Measurements from ENCODE around the gene RRBP1.

The RRBP1 gene

GRCh38 chr20:17714597-17714996, 32.6 kb upstream of the RRBP1 start:
- TF ChIP-seq POLR2AphosphoS5 (IDR thresholded peaks at IDR 0.05; ENCODE audit: low read depth, low read length) = no peak
- no peak for TF ChIP-seq TAF1 (IDR thresholded peaks at IDR 0.05; ENCODE audit: borderline replicate concordance, insufficient read depth, low read length)
- TF ChIP-seq SIN3A (IDR thresholded peaks at IDR 0.05; ENCODE audit: borderline replicate concordance, insufficient read depth, low read length) = no peak
- TF ChIP-seq FOXP2 (optimal IDR thresholded peaks at IDR 0.05; ENCODE audit: borderline replicate concordance, extremely low read depth, extremely low read length, insufficient read depth) = no peak
- TF ChIP-seq REST (IDR thresholded peaks at IDR 0.05; ENCODE audit: insufficient read depth in 1 of 2, low read depth in 2 of 2, low read length in 2 of 2) = no peak

GRCh38 chr20:17712708-17713107, 30.7 kb upstream of the RRBP1 start:
- no peak for TF ChIP-seq SIN3A (IDR thresholded peaks at IDR 0.05; ENCODE audit: borderline replicate concordance, insufficient read depth, low read length)
- TF ChIP-seq REST (IDR thresholded peaks at IDR 0.05; ENCODE audit: insufficient read depth in 1 of 2, low read depth in 2 of 2, low read length in 2 of 2) = no peak
- TF ChIP-seq FOXP2 (optimal IDR thresholded peaks at IDR 0.05; ENCODE audit: borderline replicate concordance, extremely low read depth, extremely low read length, insufficient read depth) = no peak
- TF ChIP-seq POLR2AphosphoS5 (IDR thresholded peaks at IDR 0.05; ENCODE audit: low read depth, low read length) = no peak
- no peak for TF ChIP-seq TAF1 (IDR thresholded peaks at IDR 0.05; ENCODE audit: borderline replicate concordance, insufficient read depth, low read length)

- TF ChIP-seq REST (IDR thresholded peaks at IDR 0.05; ENCODE audit: insufficient read depth in 1 of 2, low read depth in 2 of 2, low read length in 2 of 2) (no peak), FOXP2 (optimal IDR thresholded peaks at IDR 0.05; ENCODE audit: borderline replicate concordance, extremely low read depth, extremely low read length, insufficient read depth) (no peak), POLR2AphosphoS5 (IDR thresholded peaks at IDR 0.05; ENCODE audit: low read depth, low read length) (no peak), TAF1 (IDR thresholded peaks at IDR 0.05; ENCODE audit: borderline replicate concordance, insufficient read depth, low read length) (no peak), SIN3A (IDR thresholded peaks at IDR 0.05; ENCODE audit: borderline replicate concordance, insufficient read depth, low read length) (no peak)
Measured at GRCh38 chr20:17712201-17712600, 30.2 kb upstream of the RRBP1 start.

GRCh38 chr20:17711267-17711627, 29.2 kb upstream of the RRBP1 start:
- TF ChIP-seq POLR2AphosphoS5 (IDR thresholded peaks at IDR 0.05; ENCODE audit: low read depth, low read length) (no peak), REST (IDR thresholded peaks at IDR 0.05; ENCODE audit: insufficient read depth in 1 of 2, low read depth in 2 of 2, low read length in 2 of 2) (no peak), TAF1 (IDR thresholded peaks at IDR 0.05; ENCODE audit: borderline replicate concordance, insufficient read depth, low read length) (no peak), SIN3A (IDR thresholded peaks at IDR 0.05; ENCODE audit: borderline replicate concordance, insufficient read depth, low read length) (no peak), FOXP2 (optimal IDR thresholded peaks at IDR 0.05; ENCODE audit: borderline replicate concordance, extremely low read depth, extremely low read length, insufficient read depth) (no peak)
